Ramos (cell line): ENCODE results near the gene TCL1B.
"Not testable (repeated sequence)": the region's sequence is repeated elsewhere in the genome, so short reads cannot be mapped to it uniquely, and the experiment has no call there.

ENCODE experiments used
- in situ Hi-C: fragments of 300-500 bp; cut with MboI; formaldehyde crosslinking; loops from one replicate; pipeline ENCODE4 v1.14.3; 2022; ENCODE audit warnings: low sequenced_read_pairs; ENCODE audit not compliant: unreplicated experiment

Gene TCL1B

DNA sequence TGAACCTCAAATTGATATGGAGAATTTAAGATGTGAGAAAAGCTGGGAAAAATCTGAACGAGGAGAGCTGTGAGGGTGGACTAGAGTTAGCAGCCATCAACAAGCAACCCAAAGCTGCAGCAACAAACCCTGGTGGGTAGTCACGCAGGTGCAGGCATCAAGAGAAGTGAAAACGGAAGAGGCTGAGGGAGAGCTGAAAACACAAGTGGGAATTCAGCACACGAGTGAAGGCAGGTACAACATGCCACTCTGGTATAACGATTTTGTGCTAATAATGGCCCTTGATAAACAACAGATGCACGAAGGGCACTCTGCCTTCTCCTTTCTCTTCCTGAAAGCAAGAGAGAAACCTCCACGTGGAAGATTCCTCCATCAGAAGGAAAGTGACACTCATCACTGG lies 11.5 kb downstream of the TCL1B start:
- in situ Hi-C loops: loop anchor here (5.0 to 10.0 kb wide), 2 partner anchors 35 to 297 kb away; no protein-coding TSS in a partner anchor

- in situ Hi-C loops: loop anchor here (5.0 to 10.0 kb wide), 2 partner anchors 36 to 297 kb away; no protein-coding TSS in a partner anchor
These were observed 12.1 kb downstream of the TCL1B start for GRCh38 chr14:95698287-95698686.

DNA sequence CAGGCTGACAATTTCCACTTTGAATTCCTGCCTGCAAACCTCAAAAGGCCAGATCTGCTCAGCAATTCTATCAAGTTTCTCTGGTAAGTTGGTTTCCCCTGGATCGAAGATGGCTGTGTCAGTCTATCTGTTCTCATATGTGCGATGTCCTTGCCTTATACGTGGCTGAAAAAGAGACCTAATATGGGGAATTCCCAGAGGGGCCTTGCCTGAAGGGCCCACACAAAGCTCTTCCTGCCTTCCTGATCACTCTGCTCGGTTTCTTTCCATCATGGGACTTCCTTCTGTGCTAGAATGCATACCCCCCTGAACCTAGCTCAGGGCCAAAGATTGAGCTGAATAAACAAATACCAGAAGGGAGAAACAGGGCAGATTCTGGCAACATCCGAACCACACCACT lies 13.2 kb downstream of the TCL1B start:
- in situ Hi-C loops: loop anchor here (5.0 to 10.0 kb wide), 2 partner anchors 37 to 295 kb away; no protein-coding TSS in a partner anchor

- in situ Hi-C loops: no loop called here
These were observed 14.2 kb downstream of the TCL1B start for GRCh38 chr14:95700221-95700976.

GRCh38 chr14:95701846-95702221 lies 15.6 kb downstream of the TCL1B start:
- in situ Hi-C loops: no loop called here

GRCh38 chr14:95703341-95703740 lies 17.1 kb downstream of the TCL1B start:
- in situ Hi-C loops: no loop called here

DNA sequence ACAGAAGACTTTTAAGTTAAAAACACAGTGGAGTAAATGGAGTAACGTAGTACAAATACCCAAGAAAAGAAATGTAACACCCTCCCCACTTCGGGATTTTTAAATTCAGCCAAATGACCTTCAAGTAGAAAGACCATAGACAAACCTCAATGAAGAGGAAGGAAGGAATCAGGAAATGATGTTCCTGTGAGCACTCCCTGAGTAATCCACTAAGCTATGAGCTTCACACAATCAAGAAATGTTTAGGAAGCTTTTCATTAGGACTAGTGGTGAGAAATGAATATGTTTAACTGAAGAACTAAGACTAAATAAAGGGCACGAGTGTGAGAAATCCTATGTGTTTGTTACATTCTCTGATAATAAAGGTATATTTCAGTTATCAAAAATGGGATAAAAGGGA lies 17.6 kb downstream of the TCL1B start:
- in situ Hi-C loops: no loop called here

DNA sequence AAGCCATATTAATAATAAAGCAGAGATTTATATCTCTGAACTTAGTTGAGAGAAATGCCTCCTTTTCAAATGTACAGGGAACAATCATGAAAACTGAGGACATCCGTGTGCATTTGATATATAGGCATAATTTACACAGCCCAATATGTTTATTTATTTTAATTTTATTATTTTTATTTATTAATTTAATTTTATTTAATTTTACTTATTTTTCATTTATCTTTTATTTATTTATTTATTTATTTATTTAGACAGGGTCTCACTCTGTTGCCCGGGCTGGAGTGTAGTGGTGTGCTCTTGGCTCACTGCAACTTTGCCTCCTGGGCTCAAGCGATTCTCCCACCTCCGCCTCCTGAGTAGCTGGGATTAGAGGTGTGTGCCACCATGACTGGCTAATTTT lies 19.3 kb downstream of the TCL1B start:
- in situ Hi-C loops: no loop called here

GRCh38 chr14:95707327-95707726 lies 21.1 kb downstream of the TCL1B start:
- in situ Hi-C loops: no loop called here

DNA sequence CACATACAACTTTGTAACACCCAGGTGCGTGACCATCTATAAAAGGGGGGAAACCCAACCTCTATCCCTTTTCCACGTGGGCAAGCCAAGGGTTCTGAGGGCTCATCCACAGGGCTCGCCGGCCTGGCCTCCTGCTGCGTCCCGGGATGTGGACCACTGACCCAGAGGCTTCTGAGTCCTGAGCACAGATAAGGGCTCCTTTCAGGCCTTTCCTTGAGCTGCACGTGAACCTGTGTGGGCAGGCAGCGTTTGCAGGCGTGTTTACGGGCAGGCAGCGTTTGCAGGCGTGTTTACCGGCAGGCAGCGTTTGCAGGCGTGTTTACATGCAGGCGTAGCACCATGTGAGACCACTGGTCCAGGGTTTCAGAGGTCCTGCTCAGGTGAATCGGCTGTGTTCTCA lies 23.9 kb downstream of the TCL1B start:
- in situ Hi-C loops: no loop called here

DNA sequence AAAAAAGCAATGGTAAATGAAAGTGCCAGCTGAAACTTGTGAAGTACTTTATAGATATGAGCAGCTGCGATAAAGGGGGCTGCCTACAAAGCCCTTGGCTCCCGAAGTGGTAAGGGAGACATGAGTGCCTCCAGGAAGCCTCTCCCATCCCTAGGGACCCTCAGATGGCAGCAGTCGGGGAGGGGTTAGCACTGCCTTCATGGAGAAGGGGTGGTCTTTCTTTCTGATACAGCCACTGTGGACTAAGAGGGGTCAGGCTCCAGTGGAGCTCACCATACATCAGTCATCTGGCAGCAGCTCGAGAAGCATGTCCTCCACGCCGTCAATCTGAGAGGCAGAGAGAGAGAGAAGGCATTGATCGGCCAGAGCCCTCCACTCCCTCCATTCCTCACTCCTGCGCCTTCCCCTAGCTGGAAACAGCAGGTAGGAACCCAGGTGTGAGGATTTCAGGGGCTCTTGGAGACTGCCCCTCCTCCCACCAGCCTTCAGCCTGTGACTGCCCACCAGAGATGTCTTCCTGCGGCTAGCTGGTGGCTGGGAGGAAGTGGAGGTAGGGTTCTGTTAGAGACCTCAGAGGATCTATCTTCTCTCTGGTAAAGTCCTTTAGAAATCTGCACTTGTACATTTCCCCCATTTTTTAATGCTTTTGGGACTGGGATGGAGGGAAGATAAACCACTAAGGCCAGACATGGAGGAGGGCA lies 25.4 kb downstream of the TCL1B start:
- in situ Hi-C loops: no loop called here

- in situ Hi-C loops: no loop called here
These were observed 26.2 kb downstream of the TCL1B start for GRCh38 chr14:95712398-95712797.

GRCh38 chr14:95713596-95714371 lies 27.6 kb downstream of the TCL1B start, which contains the start of gene TCL1A:
Gene TCL1A, minus strand, starts transcription at chr14:95714125. Its CDS starts 59 bp downstream, at chr14:95714066.
- in situ Hi-C loops: no loop called here

GRCh38 chr14:95722525-95723190 lies 36.4 kb downstream of the TCL1B start:
- in situ Hi-C loops: no loop called here

DNA sequence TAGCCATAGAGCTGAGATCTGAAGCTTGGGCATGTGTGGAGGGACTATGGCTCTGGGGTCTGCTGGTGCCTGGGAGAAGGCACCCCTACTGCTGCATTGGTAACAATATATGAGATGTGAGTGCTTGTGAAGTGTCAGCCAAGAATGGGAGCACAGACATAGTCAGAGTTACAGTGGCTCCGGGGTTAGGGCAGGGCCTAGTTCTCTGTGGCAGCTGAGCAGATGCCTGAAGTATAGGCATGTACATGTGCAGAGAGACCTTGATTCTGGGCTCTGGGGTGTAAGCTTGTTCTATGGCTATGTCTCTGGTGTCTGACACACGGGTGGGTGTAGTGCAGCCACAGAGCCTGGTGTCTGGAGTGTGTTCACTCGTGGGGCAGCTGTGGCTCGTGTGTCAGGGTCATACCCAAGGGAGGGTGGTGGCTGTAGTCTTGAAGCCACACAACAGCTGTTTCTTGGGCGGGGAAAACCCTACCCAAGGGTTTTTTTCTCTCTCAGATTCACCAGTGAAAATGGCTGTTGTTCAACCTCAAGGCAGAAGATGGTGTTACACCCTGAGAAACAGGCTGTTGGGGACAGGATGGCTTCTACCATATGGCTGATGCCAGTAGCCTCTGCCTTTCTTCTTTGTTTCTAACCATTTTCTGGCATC lies 39.6 kb downstream of the TCL1B start:
- in situ Hi-C loops: no loop called here

DNA sequence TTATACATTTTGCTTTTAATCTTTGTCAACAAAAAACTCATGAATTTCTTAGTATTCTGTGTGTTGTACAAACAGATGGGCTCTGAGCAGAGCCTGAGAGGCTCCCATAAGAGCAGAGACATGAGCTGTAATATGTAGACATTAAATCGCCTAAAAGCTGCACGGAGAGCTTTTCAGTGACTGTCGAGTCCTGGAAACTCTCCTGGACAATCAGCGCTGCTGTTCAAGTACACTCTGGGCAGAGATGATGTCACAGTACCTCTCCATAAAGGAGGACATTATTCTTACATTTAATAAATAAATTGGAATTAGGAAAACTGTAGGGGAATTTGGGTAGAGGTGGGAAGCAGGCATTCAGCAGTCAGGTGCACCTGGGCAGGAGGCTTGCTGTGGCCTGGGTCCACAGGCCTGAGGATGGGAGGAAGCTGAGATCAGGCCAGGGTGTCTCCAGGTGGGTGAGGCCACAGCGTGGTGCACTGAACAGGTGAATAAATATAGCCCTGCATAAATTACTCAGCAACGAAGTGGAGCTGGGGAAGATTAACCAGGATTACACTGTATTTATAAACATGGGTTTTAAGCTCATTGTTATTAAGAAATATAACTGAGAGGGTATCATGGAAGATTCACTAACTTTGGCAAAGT lies 41.0 kb downstream of the TCL1B start:
- in situ Hi-C loops: no loop called here

GRCh38 chr14:95729402-95730028 lies 43.3 kb downstream of the TCL1B start:
- in situ Hi-C loops: not testable (repeated sequence)

- in situ Hi-C loops: no loop called here
These were observed 43.9 kb downstream of the TCL1B start for GRCh38 chr14:95730126-95730525.

- in situ Hi-C loops: no loop called here
These were observed 47.0 kb downstream of the TCL1B start for GRCh38 chr14:95733212-95733611.
